Embryonic facial prominence (tissue), 1 donor: ENCODE data around the gene ZNF41.
"Not testable (repeated sequence)": the region's sequence is repeated elsewhere in the genome, so short reads cannot be mapped to it uniquely, and the experiment has no call there.

ENCODE experiments used
- DNase-seq: peaks from one replicate; pipeline ENCODE4 v3.0.0-alpha.2; 2016; ENCODE audit errors: extremely low spot score

ZNF41 gene

GRCh38 chrX:47482512-47483305 is at the start of gene ZNF41:
TSS of gene ZNF41 (minus strand) at chrX:47483222. CDS start at chrX:47467481, 15,741 bp downstream.
- peak; percentile 58 for DNase-seq

DNA sequence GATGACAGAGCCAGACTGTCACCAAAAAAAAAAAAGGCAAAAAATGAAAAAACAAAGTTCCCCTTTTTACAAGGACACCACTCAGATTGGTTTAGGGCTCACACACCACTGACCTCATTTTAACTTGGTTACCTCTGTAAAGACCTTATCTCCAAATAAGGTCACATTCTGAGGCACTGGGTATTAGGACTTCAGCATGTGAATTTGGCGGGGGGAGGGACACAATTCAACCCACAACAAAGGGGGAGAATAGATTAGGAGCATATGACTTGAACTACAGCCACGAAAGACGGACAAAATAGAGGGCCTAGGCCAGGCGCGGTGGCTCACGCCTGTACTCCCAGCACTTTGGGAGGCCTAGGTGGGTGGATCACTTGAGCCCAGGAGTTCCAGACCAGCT is 47.0 kb upstream of the ZNF41 start:
- DNase-seq: no peak

DNA sequence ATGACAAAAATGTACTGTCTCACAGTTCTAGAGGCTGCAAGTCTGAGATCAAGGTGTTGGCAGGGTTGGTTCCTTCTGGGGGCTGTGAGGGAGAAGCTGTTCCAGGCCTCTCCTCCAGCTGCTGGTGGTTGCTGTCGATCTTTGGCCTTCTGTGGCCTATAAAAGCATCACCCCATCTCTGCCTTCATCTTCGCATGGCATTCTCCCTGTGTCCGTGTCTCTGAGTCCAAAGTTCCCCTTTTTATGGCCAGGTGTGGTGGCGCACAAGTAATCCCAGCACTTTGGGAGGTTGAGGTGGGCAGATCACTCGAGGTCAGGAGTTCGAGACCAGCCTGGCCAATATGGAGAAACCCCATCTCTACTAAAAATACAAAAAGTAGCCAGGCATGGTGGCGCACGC is 46.5 kb upstream of the ZNF41 start:
- no peak for DNase-seq

- no peak for DNase-seq
Measured at GRCh38 chrX:47523713-47524166, 40.7 kb upstream of the ZNF41 start.

DNA sequence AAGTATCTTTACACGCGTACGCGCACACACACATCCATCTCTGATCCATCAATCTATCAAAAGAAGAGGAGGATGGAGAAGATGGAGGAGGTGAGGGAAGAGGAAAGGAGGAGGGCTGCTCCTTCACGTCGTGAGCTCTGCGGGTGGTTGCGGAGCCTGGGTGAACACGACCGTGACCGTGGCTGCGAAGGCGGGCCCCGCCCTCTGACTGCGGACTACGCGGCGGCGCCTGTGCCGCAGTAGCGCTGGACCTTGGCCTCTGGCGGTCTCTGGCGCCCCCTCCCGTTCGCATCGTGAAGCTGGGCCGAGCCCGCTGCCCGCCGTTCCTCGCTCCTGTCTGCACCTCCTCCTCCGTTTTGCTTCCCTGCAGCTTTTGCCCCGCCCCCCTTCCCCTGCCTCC is 40.3 kb upstream of the ZNF41 start:
- DNase-seq: peak; percentile 66

DNA sequence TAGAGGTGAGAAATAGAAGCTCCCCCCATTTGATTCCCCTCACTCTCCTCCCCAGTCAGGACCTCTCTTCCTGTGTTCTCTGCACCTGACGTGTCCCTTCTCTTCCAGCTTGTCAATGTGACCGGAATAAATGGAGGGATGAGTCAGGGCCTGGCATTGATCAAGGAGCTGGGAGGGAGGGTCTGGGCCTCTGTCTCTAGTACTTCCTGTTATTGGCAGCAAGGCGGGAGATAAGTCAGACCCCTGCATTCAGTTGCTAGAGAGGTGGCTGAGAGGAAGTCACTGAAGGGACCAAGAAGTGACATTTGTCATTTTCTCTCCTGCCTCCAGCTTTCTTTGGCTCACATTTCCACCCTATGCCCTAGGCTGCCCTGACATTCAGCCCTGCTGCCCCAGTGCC is 35.1 kb upstream of the ZNF41 start:
- DNase-seq: no peak

GRCh38 chrX:47515941-47516665 is 33.1 kb upstream of the ZNF41 start:
- no peak for DNase-seq

- no peak for DNase-seq
Measured at GRCh38 chrX:47514533-47515235, 31.7 kb upstream of the ZNF41 start.

- DNase-seq: not testable (repeated sequence)
Measured at GRCh38 chrX:47513034-47513965, 30.3 kb upstream of the ZNF41 start.

GRCh38 chrX:47512383-47512782 is 29.4 kb upstream of the ZNF41 start:
- not testable (repeated sequence) for DNase-seq

DNA sequence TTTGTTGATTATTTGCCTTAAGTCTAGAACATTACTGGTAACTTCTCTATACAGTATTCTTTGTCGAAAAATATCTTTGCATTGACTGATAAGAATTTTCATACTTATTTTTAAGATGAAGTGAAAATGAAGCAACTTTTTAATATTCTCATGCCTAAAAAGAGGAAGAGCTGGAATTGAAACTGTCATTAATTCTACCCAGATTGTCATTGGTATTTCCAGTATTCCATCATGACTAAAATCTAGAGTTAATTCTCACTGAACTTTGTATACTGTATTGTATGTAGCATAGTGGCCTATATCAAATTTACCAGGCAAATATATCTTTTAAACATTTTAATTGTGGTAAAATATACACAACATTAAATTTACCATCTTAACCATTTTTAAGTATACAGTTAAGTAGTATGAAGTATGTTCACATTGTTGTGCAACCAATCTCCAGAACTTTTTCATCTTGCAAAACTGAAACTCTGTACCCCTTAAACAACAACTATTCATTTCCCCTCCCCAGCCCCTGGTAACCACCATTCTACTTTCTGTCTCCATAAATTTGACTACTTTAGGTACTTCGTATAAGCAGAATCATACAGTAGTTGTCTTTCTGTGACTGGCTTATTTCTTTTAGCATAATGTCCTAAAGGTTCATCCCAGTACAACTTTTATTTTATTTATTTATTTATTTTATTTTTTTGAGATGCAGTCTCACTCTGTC is 24.3 kb upstream of the ZNF41 start:
- DNase-seq: no peak

DNA sequence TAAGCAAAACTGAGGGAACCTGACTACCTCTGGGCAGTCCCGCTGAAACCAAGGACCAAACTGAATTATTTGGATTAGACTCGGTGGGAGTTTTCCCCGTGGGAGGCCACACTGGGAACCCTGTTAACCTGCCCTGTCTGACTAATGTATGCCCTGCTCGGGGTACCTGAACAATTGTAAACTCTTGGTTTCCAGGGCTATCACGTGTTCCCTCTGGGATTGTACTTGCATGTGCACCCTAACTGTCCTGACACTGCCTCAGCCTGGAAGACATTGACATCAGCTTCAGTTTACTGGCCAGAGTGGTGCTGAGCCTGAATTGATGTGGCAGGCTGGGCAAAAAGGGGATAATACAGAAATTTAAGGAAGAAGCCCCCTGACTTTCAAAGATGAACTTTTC is 20.1 kb upstream of the ZNF41 start:
- no peak for DNase-seq

DNA sequence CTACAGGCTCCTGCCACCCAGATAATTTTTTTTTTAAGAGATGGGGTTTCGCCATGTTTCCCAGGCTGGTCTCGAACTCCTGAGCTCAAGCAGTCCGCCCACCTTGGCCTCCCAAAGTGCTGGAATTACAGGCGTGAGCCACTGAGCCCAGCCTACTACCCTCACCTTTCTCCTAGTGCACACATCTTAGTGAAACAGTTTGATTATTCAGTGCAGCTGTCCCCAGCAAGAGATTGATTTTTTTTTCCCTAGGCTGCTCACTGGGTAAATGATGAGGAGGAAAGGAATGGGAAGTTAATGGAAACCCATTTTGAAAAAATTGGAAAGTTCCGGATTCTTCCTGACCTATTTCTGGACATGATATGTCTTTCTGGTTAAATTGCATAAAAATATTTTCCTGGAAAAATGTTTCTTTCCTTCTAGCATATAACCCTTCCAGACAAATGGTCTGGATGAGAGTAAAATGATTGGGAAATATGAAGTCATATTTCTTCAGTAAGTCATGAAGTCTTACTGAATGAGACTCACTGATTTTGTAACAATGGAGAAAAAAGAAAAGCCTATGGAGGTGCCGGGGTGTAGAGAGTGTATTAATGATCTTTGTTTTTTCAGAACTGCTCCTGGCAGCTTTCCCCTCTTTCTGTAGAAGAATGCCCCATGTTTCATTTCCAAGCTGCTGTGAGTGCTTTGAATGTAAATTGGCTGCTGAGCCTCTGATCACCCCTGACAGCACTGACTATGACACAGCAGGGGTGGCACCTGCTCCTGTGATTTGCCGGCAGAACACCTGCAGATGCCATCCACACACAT is 19.5 kb upstream of the ZNF41 start:
- DNase-seq: no peak

GRCh38 chrX:47501226-47502074 is 18.4 kb upstream of the ZNF41 start:
- no peak for DNase-seq

GRCh38 chrX:47500554-47500953 is 17.5 kb upstream of the ZNF41 start:
- DNase-seq: no peak

GRCh38 chrX:47499293-47499692 is 16.3 kb upstream of the ZNF41 start:
- DNase-seq: no peak

DNA sequence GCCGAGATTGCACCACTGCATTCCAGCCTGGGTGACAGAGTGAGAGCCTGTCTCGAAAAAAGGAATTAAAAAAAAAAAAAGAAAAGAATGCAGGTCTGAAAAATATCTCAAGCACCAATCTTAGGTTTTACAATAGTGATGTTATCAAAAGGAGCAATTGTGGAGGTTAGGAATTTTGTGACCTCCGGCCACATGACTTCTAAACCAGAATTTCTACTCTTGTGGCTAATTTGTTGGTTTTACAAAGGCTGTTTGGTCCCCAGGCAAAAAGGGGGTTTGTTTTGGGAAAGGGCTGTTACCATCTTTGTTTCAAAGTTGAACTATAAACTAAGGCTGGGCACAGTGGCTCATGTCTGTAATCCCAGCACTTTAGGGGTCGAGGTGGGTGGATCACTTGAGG is 15.4 kb upstream of the ZNF41 start:
- no peak for DNase-seq

DNA sequence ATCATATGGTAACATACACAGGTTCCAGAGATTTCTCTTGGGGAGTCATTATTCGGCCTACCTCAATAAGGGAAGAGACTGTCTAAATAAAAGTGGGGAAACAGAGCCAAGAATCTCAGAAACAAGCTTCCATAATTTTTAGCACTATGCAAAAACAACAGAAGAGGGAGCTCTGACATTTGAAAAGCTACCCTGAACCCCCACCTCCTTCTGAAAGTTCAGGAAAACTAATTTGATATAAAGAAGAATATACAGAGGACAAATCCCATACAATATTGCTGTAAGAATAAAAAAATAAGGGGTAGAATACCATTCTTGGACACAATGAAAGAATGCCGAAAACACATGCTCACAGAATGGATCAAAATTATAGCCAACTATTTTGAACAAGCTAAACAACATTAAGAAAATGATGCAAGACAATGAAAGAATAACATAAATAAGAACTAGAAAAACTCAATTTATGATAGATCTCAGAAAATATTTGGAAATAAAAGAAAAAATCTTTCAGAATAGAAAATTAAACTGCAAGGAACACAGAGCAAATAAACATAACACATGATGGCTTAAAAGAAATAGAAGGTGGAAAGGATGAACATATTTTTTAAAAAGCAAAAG is 14.4 kb upstream of the ZNF41 start:
- no peak for DNase-seq
